Fibroblast of peridontal ligament (primary cell): ENCODE data around the gene P4HTM.
A peak's percentile ranks its signal among the peaks of the same experiment; 100 is the strongest.

ENCODE experiments used
- DNase-seq: peaks from one replicate; pipeline ENCODE4 v3.0.0-alpha.2; 2010; ENCODE audit errors: extremely low read depth

Gene P4HTM

DNA sequence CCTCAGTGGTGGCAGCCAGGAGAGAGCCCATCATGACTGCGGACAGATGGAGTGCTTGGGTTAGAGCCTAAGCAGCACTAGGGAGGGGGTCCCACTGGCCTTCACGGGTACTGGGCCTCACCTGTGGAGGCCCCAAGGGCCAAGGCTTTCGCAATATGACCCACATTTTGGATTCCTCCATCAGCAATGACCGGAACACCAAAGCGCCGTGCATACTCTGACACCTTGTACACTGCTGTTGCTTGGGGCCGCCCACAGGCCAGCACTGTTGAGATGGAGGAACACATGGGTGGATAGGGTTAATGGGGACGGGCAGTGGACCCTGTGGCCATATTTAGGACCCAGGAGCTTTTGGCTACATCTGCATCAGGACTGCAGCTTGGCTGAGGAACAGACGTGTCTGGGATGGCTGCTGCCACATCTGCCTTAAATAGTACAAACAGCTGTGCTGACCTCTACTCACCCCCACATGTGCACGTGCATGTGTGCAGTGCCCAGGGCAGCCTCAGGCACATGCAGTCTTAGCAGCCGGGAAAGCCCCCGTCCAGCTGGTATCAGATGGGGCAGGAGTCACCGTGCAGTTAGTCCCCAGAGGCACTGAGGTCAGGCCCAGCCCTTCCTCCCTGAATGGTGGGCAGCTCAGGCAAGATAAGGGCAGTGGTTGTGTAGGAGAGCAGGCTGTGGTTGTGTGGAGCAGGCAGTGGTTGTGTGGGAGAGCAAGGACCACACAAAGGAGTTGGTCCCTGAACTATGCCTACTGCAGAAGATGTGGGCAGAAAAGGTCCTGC lies 35.2 kb downstream of the P4HTM start:
- DNase-seq, result no peak

- no peak for DNase-seq
These were observed 35.9 kb downstream of the P4HTM start for GRCh38 chr3:49025793-49026520.

GRCh38 chr3:49026536-49026935 lies 36.5 kb downstream of the P4HTM start:
- DNase-seq, result no peak

- DNase-seq, result no peak
These were observed 37.6 kb downstream of the P4HTM start for GRCh38 chr3:49027634-49028033.

- no peak for DNase-seq
These were observed 38.2 kb downstream of the P4HTM start for GRCh38 chr3:49028298-49028672.

GRCh38 chr3:49028673-49029562 lies 38.9 kb downstream of the P4HTM start, which contains the start of gene IMPDH2:
IMPDH2 (minus strand) TSS chr3:49029398; CDS start chr3:49029350, 48 bp downstream.
- peak; percentile 90 for DNase-seq

- no peak for DNase-seq
These were observed 39.5 kb downstream of the P4HTM start for GRCh38 chr3:49029563-49029884.

DNA sequence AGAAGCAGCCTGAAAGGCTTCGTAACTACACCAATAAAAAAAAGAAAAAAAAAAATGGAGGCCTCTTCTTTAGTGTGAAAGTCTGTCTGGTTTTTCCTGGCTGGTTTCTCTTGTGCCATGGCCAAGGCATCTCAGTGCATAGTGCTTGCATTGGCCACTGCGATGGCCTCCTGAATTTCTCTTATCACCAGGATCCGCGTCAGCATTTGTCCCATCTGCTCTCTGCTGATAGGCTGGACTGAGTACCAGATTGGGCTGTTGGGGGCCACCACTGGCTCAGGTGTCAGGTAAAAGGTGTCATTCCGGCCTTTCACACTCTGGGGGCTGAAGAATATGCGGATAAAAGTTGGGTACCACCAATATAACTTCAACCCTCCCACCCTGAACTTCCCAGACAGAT lies 40.3 kb downstream of the P4HTM start:
- DNase-seq, result no peak

DNA sequence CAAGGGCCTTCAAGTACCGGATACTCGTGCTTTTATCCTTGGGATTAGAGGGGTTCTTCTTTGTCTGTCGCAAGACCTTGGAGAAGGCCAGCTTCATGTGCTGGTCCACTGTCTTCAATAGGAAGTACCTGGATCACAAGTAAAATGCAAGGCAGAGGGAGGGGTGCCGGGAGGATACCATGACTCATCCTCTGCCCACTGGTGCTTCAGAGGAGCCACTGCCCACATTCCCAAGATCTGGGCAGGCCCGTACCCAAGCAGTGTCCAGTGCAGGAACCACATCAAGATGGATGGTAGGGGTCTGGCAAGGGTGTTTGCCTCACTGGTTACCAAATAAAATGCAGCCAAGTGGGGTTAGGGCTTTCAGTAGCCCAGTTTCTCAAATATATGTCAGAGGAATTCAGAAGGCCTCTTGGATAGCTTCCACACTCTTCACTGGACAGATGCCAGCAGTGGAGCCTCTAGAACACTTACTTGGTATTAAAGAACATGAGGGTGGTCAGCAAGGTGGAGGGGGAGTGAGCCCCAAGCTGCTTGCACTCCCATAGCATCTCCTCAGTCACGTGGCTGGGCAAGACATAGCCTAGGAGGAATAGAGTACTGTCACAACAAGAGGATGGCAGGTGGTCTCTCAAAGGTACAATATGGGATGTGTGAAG lies 42.7 kb downstream of the P4HTM start:
- no peak for DNase-seq

- no peak for DNase-seq
These were observed 44.6 kb downstream of the P4HTM start for GRCh38 chr3:49034650-49035049.

DNA sequence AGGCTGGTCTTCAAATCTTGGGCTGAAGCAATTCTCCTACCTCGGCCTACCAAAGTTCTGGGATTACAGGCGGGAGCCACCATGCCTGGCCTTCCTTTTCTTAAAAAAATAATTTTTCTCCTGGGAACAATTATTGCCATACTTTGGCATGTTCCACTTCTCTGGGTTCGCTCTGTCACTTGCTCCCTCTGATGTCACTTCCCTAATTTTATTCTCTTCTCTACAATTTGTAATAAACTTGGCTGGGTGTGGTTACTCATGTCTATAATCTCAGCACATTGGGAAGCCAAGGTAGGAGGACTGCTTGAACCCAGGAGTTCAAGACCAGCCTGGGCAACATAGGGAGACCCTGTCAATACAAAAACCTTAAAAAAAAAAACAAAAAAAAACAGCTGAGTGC lies 45.2 kb downstream of the P4HTM start:
- DNase-seq, result no peak

DNA sequence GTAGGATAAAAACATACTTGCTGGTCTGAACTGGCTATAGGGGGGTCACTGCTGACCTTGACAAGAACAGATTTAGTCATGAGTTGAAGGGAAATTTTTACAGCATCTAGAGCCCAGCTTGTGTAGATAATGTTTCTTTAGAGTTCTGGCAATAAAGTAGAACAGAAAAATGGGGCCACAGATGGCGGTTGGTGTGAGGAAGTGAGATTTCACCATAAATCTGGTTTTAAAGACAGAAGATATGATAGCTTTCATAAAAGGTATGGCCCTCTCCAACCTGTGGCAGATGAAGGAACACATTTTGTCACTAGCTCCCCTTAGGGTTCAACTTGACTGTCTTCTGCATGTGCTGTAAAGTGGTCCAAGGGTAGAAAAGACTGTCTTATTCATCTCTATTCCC lies 63.5 kb downstream of the P4HTM start:
- no peak for DNase-seq

GRCh38 chr3:49054344-49054862 lies 64.4 kb downstream of the P4HTM start:
- DNase-seq, result peak; percentile 18
